HCT116 (cell line): ENCODE results near the gene FOXF1. TPM values are rescaled to one million over a fixed set of nuclear protein-coding genes. Genes with fewer than 3 reads are reported as not detected.

Experiments used
- ATAC-seq: fragments of 200-7000 bp; cut with Tn5 transposase; 2 replicates; pipeline ENCODE4 v1.9.1; 2020; ENCODE audit warnings: mild to moderate bottlenecking, moderate library complexity
- BruUV-seq: library from RNA; stranded (reverse); fragments of 400-500 nt; replicated peaks from 2 replicates; lab custom pipeline; 2021; lab: Mats Ljungman, UMichigan
- CTCF ChIA-PET: fragments of 300-600 bp; sonication (Branson Sonifier 250); formaldehyde crosslinking; loops from one replicate; lab custom pipeline; 2021; ENCODE audit warnings: antibody characterized with exemption; lab: Charles Lee
- POLR2A ChIA-PET: fragments of 300-600, 350-600 bp; sonication (Branson Sonifier 250); formaldehyde crosslinking; loops from one replicate; lab custom pipeline; 2021; ENCODE audit warnings: antibody characterized with exemption; lab: Charles Lee
- RAD21 ChIA-PET, 2 experiments: fragments of 300-600 bp; sonication (Branson Sonifier 250); formaldehyde crosslinking; loops; one replicate each; lab custom pipeline; 2023; ENCODE audit warnings: low total read pairs in 2 of 2; ENCODE audit not compliant: uncharacterized antibody in 2 of 2, unreplicated experiment in 2 of 2, low non-redundant PET in 1 of 2; lab: Charles Lee
- DNase-seq: peaks from one replicate; pipeline ENCODE4 v3.0.0-alpha.2; 2010; ENCODE audit warnings: low read depth, low spot score
- H2AFZ ChIP-seq: fragments of 200-600 bp; shearing (Covaris generic), sonication (generic); 2 replicates; pipeline ENCODE4 v1.6.1; 2017; ENCODE audit warnings: low read depth, mixed run types, mixed read lengths, antibody characterized with exemption, low read length; ENCODE audit not compliant: poor library complexity, severe bottlenecking
- H3K27ac ChIP-seq: 2 replicates; pipeline ENCODE4 v1.5.1; 2012; ENCODE audit warnings: low read depth, low read length
- H3K27me3 ChIP-seq: fragments of 200-600 bp; sonication (generic); 2 replicates; pipeline ENCODE4 v1.6.1; 2016; ENCODE audit warnings: mixed run types, low read length, mixed read lengths; ENCODE audit not compliant: insufficient read depth
- H3K36me3 ChIP-seq, 2 experiments: fragments of 200-500 bp in 1 of 2; fragments of 200-600 bp in 1 of 2; sonication (Bioruptor generic) in 1 of 2; sonication (generic) in 1 of 2; 2 replicates each; pipeline versions ENCODE4 v1.5.1 to v1.6.1; 2014 to 2016; ENCODE audit warnings: low read length in 2 of 2, inconsistent platforms in 1 of 2, mixed read lengths in 1 of 2, mixed run types in 1 of 2; ENCODE audit not compliant: insufficient read depth in 2 of 2, control insufficient read depth in 1 of 2
- H3K4me1 ChIP-seq, 2 experiments: fragments of 200-600 bp in 1 of 2; sonication (generic) in 1 of 2; 2 replicates each; pipeline versions ENCODE4 v1.5.1 to v1.6.1; 2012 to 2017; ENCODE audit warnings: low read length in 2 of 2, inconsistent platforms in 1 of 2, mild to moderate bottlenecking in 1 of 2, mixed read lengths in 1 of 2, mixed run types in 1 of 2, moderate library complexity in 1 of 2; ENCODE audit not compliant: insufficient read depth in 2 of 2, control insufficient read depth in 1 of 2
- H3K4me2 ChIP-seq: fragments of 200-600 bp; sonication (generic); 2 replicates; pipeline ENCODE4 v1.6.1; 2017; ENCODE audit warnings: mixed run types, low read length, mixed read lengths
- H3K4me3 ChIP-seq, 2 experiments: fragments of 200-600 bp in 1 of 2; sonication (generic) in 1 of 2; replicated peaks in 1 of 2; 2 replicates each; pipeline ENCODE4 v1.5.1; 2011 to 2016; ENCODE audit warnings: low read length in 2 of 2, control low read depth in 1 of 2, low read depth in 1 of 2, mild to moderate bottlenecking in 1 of 2, mixed read lengths in 1 of 2, mixed run types in 1 of 2
- H3K79me2 ChIP-seq: fragments of 200-600 bp; sonication (generic); 2 replicates; pipeline ENCODE4 v1.6.1; 2017; ENCODE audit warnings: mild to moderate bottlenecking, mixed run types, low read length, moderate library complexity, mixed read lengths; ENCODE audit not compliant: insufficient read depth
- H3K9ac ChIP-seq: fragments of 200-600 bp; sonication (generic); 2 replicates; pipeline ENCODE4 v1.6.1; 2016; ENCODE audit warnings: low read length, mixed read lengths
- H3K9me2 ChIP-seq: fragments of 200-600 bp; sonication (generic), shearing (Covaris generic); 2 replicates; pipeline ENCODE4 v1.6.1; 2017; ENCODE audit warnings: mixed run types, mild to moderate bottlenecking, moderate library complexity; ENCODE audit not compliant: insufficient read depth
- H3K9me3 ChIP-seq, 2 experiments: fragments of 200-500 bp in 1 of 2; fragments of 200-600 bp in 1 of 2; sonication (Bioruptor generic) in 1 of 2; sonication (generic) in 1 of 2; 2 replicates each; pipeline ENCODE4 v1.6.1; 2014 to 2017; ENCODE audit warnings: low read length in 2 of 2, mixed read lengths in 2 of 2, inconsistent platforms in 1 of 2, low read depth in 1 of 2, mild to moderate bottlenecking in 1 of 2, mixed run types in 1 of 2, moderate library complexity in 1 of 2; ENCODE audit not compliant: control insufficient read depth in 1 of 2, insufficient read depth in 1 of 2
- H4K20me1 ChIP-seq: fragments of 200-600 bp; sonication (generic), shearing (Covaris generic); 2 replicates; pipeline ENCODE4 v1.6.1; 2017; ENCODE audit warnings: mixed run types, mild to moderate bottlenecking, moderate library complexity; ENCODE audit not compliant: insufficient read depth
- CBX3 ChIP-seq: IDR thresholded peaks from 2 replicates; pipeline ENCODE4 v1.6.1; 2012; ENCODE audit warnings: low read depth
- CEBPB ChIP-seq: IDR thresholded peaks from 2 replicates; pipeline ENCODE4 v1.6.1; 2012; ENCODE audit warnings: low read depth
- EZH2phosphoT487 ChIP-seq: fragments of 200-600 bp; IDR thresholded peaks from 2 replicates; pipeline ENCODE4 v1.6.1; 2018; ENCODE audit warnings: antibody characterized with exemption, borderline replicate concordance
- POLR2A ChIP-seq: IDR thresholded peaks from 2 replicates; pipeline ENCODE4 v1.7.0; 2011; ENCODE audit warnings: borderline replicate concordance; ENCODE audit not compliant: insufficient read depth, insufficient read length; ENCODE audit errors: extremely low read depth
- POLR2AphosphoS5 ChIP-seq: IDR thresholded peaks from 2 replicates; pipeline ENCODE4 v1.6.1; 2011; ENCODE audit warnings: mild to moderate bottlenecking, low read depth, low read length, moderate library complexity
- RAD21 ChIP-seq: IDR thresholded peaks from 2 replicates; pipeline ENCODE4 v1.6.1; 2012; ENCODE audit warnings: low read depth, mild to moderate bottlenecking
- SIN3A ChIP-seq: IDR thresholded peaks from 2 replicates; pipeline ENCODE4 v1.6.1; 2012; ENCODE audit warnings: low read depth
- SRF ChIP-seq: IDR thresholded peaks from 2 replicates; pipeline ENCODE4 v1.6.1; 2012; ENCODE audit warnings: low read depth
- TCF7L2 ChIP-seq: IDR thresholded peaks from 2 replicates; pipeline ENCODE4 v1.7.0; 2011; ENCODE audit warnings: borderline replicate concordance, inconsistent platforms; ENCODE audit not compliant: insufficient read depth, insufficient read length; ENCODE audit errors: extremely low read depth
- ZFX ChIP-seq: fragments of 450-650 bp; IDR thresholded peaks from 2 replicates; pipeline ENCODE4 v1.6.1; 2017
- ZNF274 ChIP-seq: fragments of 200-500 bp; sonication (Bioruptor generic); IDR thresholded peaks from 2 replicates; pipeline ENCODE4 v1.6.1; 2014; ENCODE audit warnings: mild to moderate bottlenecking, low read depth, low read length, inconsistent platforms
- intact Hi-C: fragments of 100-400 bp; cut with micrococcal nuclease; formaldehyde crosslinking; loops from 2 replicates; pipeline ENCODE4 v1.10.0; 2022
- total RNA-seq: library from RNA; stranded (reverse); gene quantifications from one replicate; pipeline ENCODE4 v1.2.1, GENCODE V29; 2021; ENCODE audit not compliant: unreplicated experiment
- TF ChIP-seq, protein P1 (sequence below): IDR thresholded peaks from 2 replicates; pipeline ENCODE4 v1.6.1; 2012

The FOXF1 gene
- total RNA-seq, 1 experiment from 2014 or later = 2.4 TPM

DNA sequence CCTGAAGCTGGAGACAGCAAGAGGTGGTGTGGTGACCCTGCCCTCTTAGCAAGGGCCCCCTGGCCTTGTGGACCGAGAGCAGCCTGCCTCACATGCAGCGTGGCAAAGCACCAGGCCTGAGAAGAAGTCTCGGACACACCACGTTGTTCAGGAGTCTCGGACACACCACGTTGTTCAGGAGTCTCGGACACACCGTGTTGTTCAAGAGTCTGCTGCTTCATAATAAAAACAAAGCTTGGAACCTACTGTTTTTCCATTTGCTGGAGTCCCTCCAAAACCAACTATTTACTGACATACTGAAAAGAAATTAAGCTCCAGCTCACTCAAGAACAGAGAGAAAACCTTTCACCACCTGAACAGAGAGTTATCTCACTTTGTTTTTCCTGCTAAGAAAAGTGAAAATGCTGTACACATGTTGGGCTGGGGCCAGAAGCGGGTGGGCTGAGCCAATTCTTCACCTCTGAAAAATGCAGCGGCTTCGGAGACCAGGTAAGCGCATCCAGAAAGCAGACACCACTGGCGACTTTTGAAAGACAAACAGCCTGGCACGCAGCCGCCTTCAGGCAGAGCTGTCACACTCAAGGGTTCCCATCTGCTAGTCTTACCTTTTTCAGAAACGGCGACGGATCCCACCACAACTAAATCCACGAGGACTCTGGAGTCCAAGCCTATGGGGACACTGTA lies 35.8 kb downstream of the FOXF1 start:
- no peak for DNase-seq
- Histone ChIP-seq H3K4me1 (no peaks in the 10 kb centered on the region), H3K36me3 (peaks cover 27 to 41% of the 10 kb centered on the region in 2 experiments; a peak in 3 of 4 replicates), H2AFZ (no peak overlapping the region), H3K27me3 (no peaks in the 10 kb centered on the region), H3K9me2 (no peaks in the 10 kb centered on the region), H3K4me2 (no peak overlapping the region), H4K20me1 (no peaks in the 10 kb centered on the region), H3K9ac (no peak overlapping the region), H3K9me3 (no peaks in the 10 kb centered on the region), H3K4me3 (no peak overlapping the region), H3K79me2 (no peaks in the 10 kb centered on the region), H3K27ac (no peak overlapping the region)
- intact Hi-C loops = no loop called here
- BruUV-seq = no TSS peak
- no peak for TF ChIP-seq SRF
- no peak for TF ChIP-seq ZNF274
- TF ChIP-seq, protein P1, sequence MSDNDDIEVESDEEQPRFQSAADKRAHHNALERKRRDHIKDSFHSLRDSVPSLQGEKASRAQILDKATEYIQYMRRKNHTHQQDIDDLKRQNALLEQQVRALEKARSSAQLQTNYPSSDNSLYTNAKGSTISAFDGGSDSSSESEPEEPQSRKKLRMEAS = no peak
- no peak for TF ChIP-seq CBX3
- TF ChIP-seq EZH2phosphoT487 = no peak
- TF ChIP-seq RAD21 = no peak
- TF ChIP-seq SIN3A = no peak
- no peak for TF ChIP-seq POLR2AphosphoS5
- no peak for TF ChIP-seq TCF7L2
- TF ChIP-seq ZFX = no peak
- TF ChIP-seq CEBPB = no peak
- TF ChIP-seq POLR2A = no peak
- CTCF ChIA-PET = no interaction called here
- ATAC-seq = no peak
- RAD21 ChIA-PET = no interaction called here
- POLR2A ChIA-PET = no interaction called here
